H1 (cell line): Measurements from ENCODE around the gene MAGI1. TPM values are rescaled to one million over a fixed set of nuclear protein-coding genes. Genes with fewer than 3 reads are reported as not detected.

Experiments
- CTCF ChIA-PET: fragments of 300-600 bp; sonication (Branson Sonifier 250); formaldehyde crosslinking; loops from one replicate; lab custom pipeline; 2021; ENCODE audit not compliant: partially characterized antibody; lab: Charles Lee
- POLR2A ChIA-PET: fragments of 300-600 bp; sonication (Branson Sonifier 250); formaldehyde crosslinking; loops from one replicate; lab custom pipeline; 2021; ENCODE audit warnings: inconsistent platforms; ENCODE audit not compliant: partially characterized antibody; lab: Charles Lee
- DNase-seq, 2 experiments: peaks; one replicate each; pipeline versions ENCODE4 v3.0.0 to v3.0.0-alpha.2; 2010 to 2022; ENCODE audit warnings: low spot score in 2 of 2, low read depth in 1 of 2, mixed read lengths in 1 of 2
- FAIRE-seq: peaks from 2 replicates; lab custom pipeline; 2011; peaks lifted over from hg19 to GRCh38; lab: Jason Lieb, UNC
- H2AFZ ChIP-seq: 2 replicates; pipeline ENCODE4 v1.8.1; 2012; ENCODE audit warnings: low read length, inconsistent platforms
- H2AK5ac ChIP-seq: 2 replicates; pipeline ENCODE4 v1.6.1; 2013; ENCODE audit warnings: low read depth, low read length
- H2BK120ac ChIP-seq: replicated peaks from 2 replicates; pipeline ENCODE3; 2013; ENCODE audit warnings: low read depth, low read length, inconsistent platforms
- H2BK12ac ChIP-seq: 2 replicates; pipeline ENCODE4 v1.6.1; 2013; ENCODE audit warnings: low read depth, low read length
- H2BK15ac ChIP-seq: 2 replicates; pipeline ENCODE4 v1.6.1; 2013; ENCODE audit warnings: low read length
- H2BK20ac ChIP-seq: 2 replicates; pipeline ENCODE4 v1.6.1; 2013; ENCODE audit warnings: low read length
- H2BK5ac ChIP-seq: 2 replicates; pipeline ENCODE4 v1.6.1; 2013; ENCODE audit warnings: low read depth, low read length
- H3K14ac ChIP-seq: 2 replicates; pipeline ENCODE4 v1.6.1; 2013; ENCODE audit warnings: inconsistent platforms; ENCODE audit not compliant: insufficient read length
- H3K18ac ChIP-seq: 2 replicates; pipeline ENCODE4 v1.6.1; 2013; ENCODE audit warnings: low read length; ENCODE audit errors: extremely low read depth
- H3K23ac ChIP-seq: 2 replicates; pipeline ENCODE4 v1.6.1; 2013; ENCODE audit warnings: inconsistent platforms; ENCODE audit not compliant: insufficient read length
- H3K23me2 ChIP-seq: 2 replicates; pipeline ENCODE4 v1.6.1; 2013; ENCODE audit warnings: low read depth, low read length
- H3K27ac ChIP-seq: 2 replicates; pipeline ENCODE4 v1.6.1; 2011; ENCODE audit warnings: low read depth, low read length, inconsistent platforms
- H3K27me3 ChIP-seq, 4 experiments: replicated peaks in 1 of 4; 1 replicate in 1 of 4; 2 replicates in 3 of 4; pipeline versions ENCODE4 v1.6.1 to v1.8.1; 2011 to 2013; ENCODE audit warnings: low read length in 3 of 4, mild to moderate bottlenecking in 3 of 4, inconsistent platforms in 2 of 4, mixed read lengths in 2 of 4, moderate library complexity in 1 of 4; ENCODE audit not compliant: control insufficient read depth in 3 of 4, insufficient read depth in 3 of 4; ENCODE audit errors: extremely low read depth in 1 of 4
- H3K36me3 ChIP-seq, 4 experiments: 2 replicates each; pipeline versions ENCODE4 v1.6.1 to v1.8.1; 2011 to 2013; ENCODE audit warnings: mild to moderate bottlenecking in 4 of 4, low read length in 3 of 4, moderate library complexity in 2 of 4, control low read depth in 1 of 4, inconsistent platforms in 1 of 4; ENCODE audit not compliant: insufficient read depth in 4 of 4, control insufficient read depth in 2 of 4
- H3K4ac ChIP-seq: replicated peaks from 2 replicates; pipeline ENCODE3; 2013; ENCODE audit warnings: low read length, low read depth, mixed read lengths, inconsistent platforms; ENCODE audit not compliant: insufficient read length
- H3K4me1 ChIP-seq, 4 experiments: replicated peaks in 1 of 4; 1 replicate in 1 of 4; 2 replicates in 3 of 4; pipeline versions ENCODE4 v1.6.1 to v1.8.1; 2011 to 2013; ENCODE audit warnings: low read length in 3 of 4, inconsistent platforms in 2 of 4, mixed read lengths in 1 of 4; ENCODE audit not compliant: insufficient read depth in 4 of 4, control insufficient read depth in 3 of 4
- H3K4me2 ChIP-seq, 2 experiments: 2 replicates each; pipeline versions ENCODE4 v1.6.1 to v1.8.1; 2011 to 2013; ENCODE audit warnings: low read depth in 2 of 2, low read length in 2 of 2, control low read depth in 1 of 2, inconsistent platforms in 1 of 2, mild to moderate bottlenecking in 1 of 2; ENCODE audit not compliant: insufficient read depth in 1 of 2
- H3K4me3 ChIP-seq, 4 experiments: fragments of 200-600, 300-600 bp in 1 of 4; sonication (generic), shearing (Covaris generic), sonication (Bioruptor Twin) in 1 of 4; 2 replicates each; pipeline versions ENCODE4 v1.5.1 to v1.8.1; 2011 to 2016; ENCODE audit warnings: low read length in 4 of 4, low read depth in 3 of 4, control low read depth in 2 of 4, inconsistent platforms in 2 of 4, mild to moderate bottlenecking in 2 of 4, mixed read lengths in 1 of 4, moderate library complexity in 1 of 4; ENCODE audit not compliant: insufficient read depth in 2 of 4; ENCODE audit errors: extremely low read depth in 1 of 4
- H3K56ac ChIP-seq: replicated peaks from 2 replicates; pipeline ENCODE3; 2013; ENCODE audit warnings: low read depth, mild to moderate bottlenecking, mixed read lengths, low read length, inconsistent platforms; ENCODE audit not compliant: insufficient read length
- H3K79me1 ChIP-seq: 2 replicates; pipeline ENCODE4 v1.6.1; 2013; ENCODE audit warnings: low read depth, low read length, control low read depth
- H3K79me2 ChIP-seq, 2 experiments: 2 replicates each; pipeline versions ENCODE4 v1.6.1 to v1.8.1; 2012 to 2013; ENCODE audit warnings: low read length in 2 of 2, mild to moderate bottlenecking in 2 of 2, inconsistent platforms in 1 of 2; ENCODE audit not compliant: insufficient read depth in 2 of 2, control insufficient read depth in 1 of 2
- H3K9ac ChIP-seq, 4 experiments: replicated peaks in 1 of 4; 1 replicate in 1 of 4; 2 replicates in 3 of 4; pipeline versions ENCODE4 v1.6.1 to v1.8.1; 2011 to 2013; ENCODE audit warnings: low read depth in 3 of 4, low read length in 3 of 4, control low read depth in 2 of 4, mild to moderate bottlenecking in 2 of 4, moderate library complexity in 2 of 4, inconsistent platforms in 1 of 4; ENCODE audit errors: extremely low read depth in 1 of 4
- H3K9me3 ChIP-seq, 2 experiments: 2 replicates each; pipeline versions ENCODE4 v1.6.1 to v1.8.1; 2012 to 2013; ENCODE audit warnings: mild to moderate bottlenecking in 2 of 2, moderate library complexity in 2 of 2, control low read depth in 1 of 2, inconsistent platforms in 1 of 2, low read depth in 1 of 2, low read length in 1 of 2, mixed read lengths in 1 of 2; ENCODE audit not compliant: insufficient read depth in 2 of 2
- H4K20me1 ChIP-seq, 2 experiments: replicated peaks in 1 of 2; 2 replicates each; pipeline versions ENCODE3 to v1.8.1; 2011 to 2013; ENCODE audit warnings: inconsistent platforms in 2 of 2, low read length in 2 of 2, mild to moderate bottlenecking in 1 of 2; ENCODE audit not compliant: insufficient read depth in 2 of 2, control insufficient read depth in 1 of 2
- H4K5ac ChIP-seq: 2 replicates; pipeline ENCODE4 v1.6.1; 2013; ENCODE audit warnings: low read length, low read depth, mixed read lengths, inconsistent platforms; ENCODE audit not compliant: insufficient read length
- H4K8ac ChIP-seq: 2 replicates; pipeline ENCODE4 v1.8.0; 2013; ENCODE audit warnings: mild to moderate bottlenecking, moderate library complexity, low read length, inconsistent platforms; ENCODE audit not compliant: insufficient read depth; ENCODE audit errors: extremely low read depth
- H4K91ac ChIP-seq: replicated peaks from 2 replicates; pipeline ENCODE3; 2013; ENCODE audit warnings: low read length, mixed read lengths, inconsistent platforms; ENCODE audit not compliant: insufficient read length
- BACH1 ChIP-seq: IDR thresholded peaks from 2 replicates; pipeline ENCODE4 v1.6.1; 2012; ENCODE audit warnings: low read length, improper control_type of control experiment
- CHD1 ChIP-seq: IDR thresholded peaks from 2 replicates; pipeline ENCODE4 v1.6.1; 2012; ENCODE audit warnings: low read depth, low read length, improper control_type of control experiment
- CTCF ChIP-seq, 3 experiments: IDR thresholded peaks; 1 replicate in 2 of 3; 2 replicates in 1 of 3; pipeline versions ENCODE4 v1.5.1 to v1.6.1; 2011; ENCODE audit warnings: low read length in 3 of 3, mild to moderate bottlenecking in 3 of 3, inconsistent platforms in 2 of 3, low read depth in 1 of 3, moderate library complexity in 1 of 3; ENCODE audit not compliant: insufficient read depth in 1 of 3; ENCODE audit errors: control extremely low read depth in 1 of 3
- WGBS, 2 experiments: shearing (Covaris generic) in 1 of 2; methylation state at CpG; one replicate each; pipeline versions ENCODE4 v1.1.6 to v1.1.7; 2013 to 2015; ENCODE audit warnings: low lambda C conversion rate in 2 of 2, mixed read lengths in 2 of 2, inconsistent platforms in 1 of 2, low coverage in 1 of 2, missing lambda C conversion rate in 1 of 2; ENCODE audit not compliant: insufficient replicate concordance in 2 of 2, insufficient coverage in 1 of 2, insufficient read length in 1 of 2; ENCODE audit errors: extremely low coverage in 1 of 2, missing lambda C conversion rate in 1 of 2; 5-methylcytosine and 5-hydroxymethylcytosine counted together
- polyA plus RNA-seq, 7 experiments: library from polyadenylated mRNA; depleted of rRNA in 3 of 7; stranded (reverse) in 5 of 7; unstranded in 2 of 7; fragments of >200 nt in 5 of 7; fragments of 200-250 nt in 2 of 7; gene quantifications; 1 replicate in 5 of 7; 2 replicates in 1 of 7; 4 replicates in 1 of 7; pipeline versions ENCODE4 v1.2.1 to v1.2.3, GENCODE V29; 2011 to 2013; ENCODE audit warnings: missing spikeins in 2 of 7, mixed read lengths in 2 of 7
- total RNA-seq: library from RNA; stranded (reverse); fragmentation: NEBNext Ultra II Directional; extraction: Animal tissue kit (Norgen Biotek cat#: 25700); gene quantifications from 2 replicates; pipeline ENCODE4 v1.2.1, GENCODE V29; 2021

Gene MAGI1
- total and polyA plus RNA-seq, 2 of the 8 experiments (the other 6 are each of a cell fraction or from before 2014, with no cell fraction given): 19.8 to 78.0 TPM

GRCh38 chr3:65864357-65864904, 174.3 kb downstream of the MAGI1 start:
- Histone ChIP-seq H3K27me3 (peaks cover 0 to 1% (median 0%) of the 10 kb centered on the region in 4 experiments; a peak in 1 of 7 replicates), H3K79me2 (peaks cover 0 to 32% of the 10 kb centered on the region in 2 experiments; a peak in 3 of 4 replicates), H4K91ac (no peak overlapping the region), H3K4me2 (no peak overlapping the region), H2AFZ (no peak overlapping the region), H3K4me3 (no peak overlapping the region), H3K27ac (no peak overlapping the region), H3K79me1 (no peaks in the 10 kb centered on the region; the same call in 1 of the 2 replicates), H2AK5ac (no peak overlapping the region), H3K9me3 (no peaks in the 10 kb centered on the region), H4K8ac (no peak overlapping the region), H3K36me3 (no peaks in the 10 kb centered on the region; a peak in 1 of 8 replicates), H4K20me1 (no peaks in the 10 kb centered on the region), H4K5ac (no peak overlapping the region), H3K14ac (no peak overlapping the region), H2BK15ac (no peak overlapping the region), H2BK5ac (no peak overlapping the region), H3K18ac (no peak overlapping the region), H3K4me1 (no peaks in the 10 kb centered on the region), H3K4ac (no peak overlapping the region), H2BK12ac (no peak overlapping the region), H3K56ac (no peak overlapping the region), H2BK20ac (no peak overlapping the region), H3K23me2 (no peaks in the 10 kb centered on the region), H2BK120ac (no peak overlapping the region), H3K9ac (no peak overlapping the region), H3K23ac (no peak overlapping the region)
- 94% methylated on average over 6 of the region's 6 CpGs; no CpG with 5 or more reads in 1 of the 2 experiments for WGBS, 2 experiments
- CTCF ChIA-PET: interaction anchor here (0.5 to 1.2 kb wide), 4 partner anchors 15 to 166 kb away, joined by 3 to 4 read pairs (median 3); no protein-coding TSS in a partner anchor
- TF ChIP-seq BACH1 (no peak), CHD1 (no peak), CTCF (IDR thresholded peaks at IDR 0.05; ENCODE audit: control extremely low read depth in 1 of 3, insufficient read depth in 1 of 3, low read depth in 1 of 3, low read length in 3 of 3) (no peak)
- DNase-seq (no peak), FAIRE-seq (no peak)
- POLR2A ChIA-PET: no interaction called here
